Smooth muscle cell (in vitro differentiated cells): ENCODE results near the gene PAX5. TPM values are rescaled to one million over a fixed set of nuclear protein-coding genes. Genes with fewer than 3 reads are reported as not detected.

Experiments used
- DNase-seq: peaks from one replicate; lab custom pipeline; 2025; ENCODE audit not compliant: unreplicated experiment; lab: John Stamatoyannopoulos, UW
- H2AFZ ChIP-seq: fragments of 200-600 bp; sonication (generic); 2 replicates; pipeline ENCODE4 v1.6.0; 2016; ENCODE audit warnings: antibody characterized with exemption, low read depth, mild to moderate bottlenecking
- H3F3A ChIP-seq: fragments of 200-600 bp; sonication (generic); 2 replicates; pipeline ENCODE4 v1.6.0; 2017; ENCODE audit warnings: antibody characterized with exemption, low read depth
- H3K27ac ChIP-seq: fragments of 200-600 bp; sonication (generic); 2 replicates; pipeline ENCODE4 v1.5.1; 2016; ENCODE audit warnings: low read depth, mild to moderate bottlenecking
- H3K27me3 ChIP-seq: fragments of 200-600 bp; sonication (generic); 2 replicates; pipeline ENCODE4 v1.6.1; 2016; ENCODE audit warnings: low read depth, mild to moderate bottlenecking
- H3K36me3 ChIP-seq: fragments of 200-600 bp; sonication (generic); 2 replicates; pipeline ENCODE4 v1.5.1; 2016; ENCODE audit warnings: low read depth
- H3K4me1 ChIP-seq: fragments of 200-600 bp; sonication (generic); 2 replicates; pipeline ENCODE4 v1.5.1; 2016; ENCODE audit warnings: low read depth
- H3K4me2 ChIP-seq: fragments of 200-600 bp; sonication (generic); 2 replicates; pipeline ENCODE4 v1.6.0; 2016; ENCODE audit warnings: mild to moderate bottlenecking
- H3K4me3 ChIP-seq: fragments of 200-600 bp; sonication (generic); 2 replicates; pipeline ENCODE4 v1.5.1; 2016; ENCODE audit warnings: mild to moderate bottlenecking
- H3K79me2 ChIP-seq: fragments of 200-600 bp; sonication (generic); 2 replicates; pipeline ENCODE4 v1.6.0; 2016; ENCODE audit warnings: low read depth, mild to moderate bottlenecking
- H3K9ac ChIP-seq: fragments of 200-600 bp; sonication (generic); 2 replicates; pipeline ENCODE4 v1.6.0; 2016; ENCODE audit warnings: low read depth
- H3K9me3 ChIP-seq: fragments of 200-600 bp; sonication (generic); replicated peaks from 2 replicates; pipeline ENCODE4 v1.5.1; 2016; ENCODE audit warnings: low read depth
- H4K20me1 ChIP-seq: fragments of 200-600 bp; sonication (generic); 2 replicates; pipeline ENCODE4 v1.6.0; 2016; ENCODE audit warnings: low read depth
- CTCF ChIP-seq: fragments of 200-600 bp; sonication (generic); IDR thresholded peaks from 2 replicates; pipeline ENCODE4 v1.5.1; 2017; ENCODE audit warnings: borderline replicate concordance, mild to moderate bottlenecking, antibody characterized with exemption; ENCODE audit not compliant: insufficient read depth, poor library complexity, severe bottlenecking
- WGBS: methylation state at CpG from one replicate; pipeline ENCODE4 v1.1.7; 2016; ENCODE audit warnings: low lambda C conversion rate; 5-methylcytosine and 5-hydroxymethylcytosine counted together
- polyA plus RNA-seq: library from polyadenylated mRNA; unstranded; fragments of >200 nt; fragmentation: Nextera tagmentation; extraction: Ambion mirVana; gene quantifications from 2 replicates; pipeline ENCODE4 v1.2.1, GENCODE V29; 2016
- total RNA-seq: library from RNA; depleted of rRNA; stranded (reverse); fragments of >200 nt; gene quantifications from 2 replicates; pipeline ENCODE4 v1.2.3, GENCODE V29; 2014

The PAX5 gene
- total and polyA plus RNA-seq, 2 experiments from 2014 or later = 0.09 TPM; not detected in 1

- no peak overlapping the region for H3K4me2 ChIP-seq
- WGBS = 90% methylated on average over 7 of the region's 7 CpGs
- H3K27ac ChIP-seq = no peak overlapping the region
- no peaks in the 10 kb centered on the region for H3K4me1 ChIP-seq
- no peaks in the 10 kb centered on the region for H3K36me3 ChIP-seq
- peaks cover 10% of the 10 kb centered on the region for H3K27me3 ChIP-seq
- H4K20me1 ChIP-seq = no peaks in the 10 kb centered on the region
- DNase-seq = no peak
- no peak overlapping the region for H3K9ac ChIP-seq
- H3F3A ChIP-seq = no peaks in the 10 kb centered on the region
- no peak for TF ChIP-seq CTCF
- H3K4me3 ChIP-seq = no peak overlapping the region
- no peaks in the 10 kb centered on the region for H3K9me3 ChIP-seq
- no peak overlapping the region for H2AFZ ChIP-seq
- H3K79me2 ChIP-seq = no peaks in the 10 kb centered on the region
Measured at GRCh38 chr9:36964791-36965190, 69.3 kb downstream of the PAX5 start.

GRCh38 chr9:36963346-36963745 is 70.7 kb downstream of the PAX5 start:
- no peak for TF ChIP-seq CTCF

GRCh38 chr9:36962691-36963090 is 71.4 kb downstream of the PAX5 start:
- no peak for DNase-seq
- Histone ChIP-seq H3K9me3 (no peaks in the 10 kb centered on the region), H3K4me1 (no peaks in the 10 kb centered on the region), H3F3A (no peaks in the 10 kb centered on the region), H3K4me2 (no peak overlapping the region), H4K20me1 (no peaks in the 10 kb centered on the region), H3K27ac (no peak overlapping the region), H3K27me3 (peaks cover 14% of the 10 kb centered on the region), H3K9ac (no peak overlapping the region), H3K79me2 (no peaks in the 10 kb centered on the region), H3K4me3 (no peak overlapping the region), H2AFZ (no peak overlapping the region), H3K36me3 (no peaks in the 10 kb centered on the region)
- 92% methylated on average over 11 of the region's 11 CpGs for WGBS
- TF ChIP-seq CTCF = no peak

More at GRCh38 chr9:36963346-36963745, 70.7 kb downstream of the PAX5 start:
- no peak overlapping the region for H2AFZ ChIP-seq
- H3K4me1 ChIP-seq = no peaks in the 10 kb centered on the region
- H3K79me2 ChIP-seq = no peaks in the 10 kb centered on the region
- H3K27me3 ChIP-seq = peaks cover 10% of the 10 kb centered on the region
- no peak overlapping the region for H3K9ac ChIP-seq
- no peaks in the 10 kb centered on the region for H3K36me3 ChIP-seq
- no peak overlapping the region for H3K4me2 ChIP-seq
- no peaks in the 10 kb centered on the region for H3K9me3 ChIP-seq
- H3K27ac ChIP-seq = no peak overlapping the region
- H3F3A ChIP-seq = no peaks in the 10 kb centered on the region
- WGBS = 92% methylated on average over 7 of the region's 7 CpGs
- no peak for DNase-seq
- no peak overlapping the region for H3K4me3 ChIP-seq
- H4K20me1 ChIP-seq = no peaks in the 10 kb centered on the region

GRCh38 chr9:36961561-36962325 is 72.3 kb downstream of the PAX5 start:
- H3K4me3 ChIP-seq = no peak overlapping the region
- no peak overlapping the region for H3K9ac ChIP-seq
- TF ChIP-seq CTCF = no peak
- H3K36me3 ChIP-seq = no peaks in the 10 kb centered on the region
- no peak for DNase-seq
- H2AFZ ChIP-seq = no peak overlapping the region
- WGBS = 85% methylated on average over 26 of the region's 26 CpGs
- H3K27me3 ChIP-seq = peaks cover 24% of the 10 kb centered on the region
- H3K4me2 ChIP-seq = no peak overlapping the region
- H3K9me3 ChIP-seq = no peaks in the 10 kb centered on the region
- no peak overlapping the region for H3K27ac ChIP-seq
- no peaks in the 10 kb centered on the region for H3F3A ChIP-seq
- H3K79me2 ChIP-seq = no peaks in the 10 kb centered on the region
- no peaks in the 10 kb centered on the region for H3K4me1 ChIP-seq
- no peaks in the 10 kb centered on the region for H4K20me1 ChIP-seq
